AG04449 (cell line): ENCODE measurements around the gene OTUB2.
"Not testable (repeated sequence)": the region's sequence is repeated elsewhere in the genome, so short reads cannot be mapped to it uniquely, and the experiment has no call there.

Experiments
- CTCF ChIA-PET: fragments of 350-600 bp; formaldehyde crosslinking; extraction: SDS; loops from one replicate; lab custom pipeline; 2021; ENCODE audit warnings: antibody characterized with exemption; lab: Yijun Ruan, JAX
- POLR2A ChIA-PET: fragments of 400-600, 350-600 bp; formaldehyde crosslinking; extraction: SDS; loops from one replicate; lab custom pipeline; 2020; ENCODE audit warnings: antibody characterized with exemption, inconsistent platforms; lab: Yijun Ruan, JAX
- DNase-seq: peaks from one replicate; pipeline ENCODE4 v3.0.0-alpha.2; 2010; ENCODE audit warnings: low read depth, low spot score
- H3K4me3 ChIP-seq: 2 replicates; pipeline ENCODE4 v1.5.1; 2011; ENCODE audit warnings: low read depth, mild to moderate bottlenecking, control low read depth, low read length
- TF ChIP-seq, protein P1 (sequence below): IDR thresholded peaks from one replicate; pipeline ENCODE4 v1.5.1; 2011; ENCODE audit warnings: mild to moderate bottlenecking, moderate library complexity, low read length, control low read depth, inconsistent platforms; ENCODE audit not compliant: insufficient read depth; ENCODE audit errors: missing control alignments

The OTUB2 gene

DNA sequence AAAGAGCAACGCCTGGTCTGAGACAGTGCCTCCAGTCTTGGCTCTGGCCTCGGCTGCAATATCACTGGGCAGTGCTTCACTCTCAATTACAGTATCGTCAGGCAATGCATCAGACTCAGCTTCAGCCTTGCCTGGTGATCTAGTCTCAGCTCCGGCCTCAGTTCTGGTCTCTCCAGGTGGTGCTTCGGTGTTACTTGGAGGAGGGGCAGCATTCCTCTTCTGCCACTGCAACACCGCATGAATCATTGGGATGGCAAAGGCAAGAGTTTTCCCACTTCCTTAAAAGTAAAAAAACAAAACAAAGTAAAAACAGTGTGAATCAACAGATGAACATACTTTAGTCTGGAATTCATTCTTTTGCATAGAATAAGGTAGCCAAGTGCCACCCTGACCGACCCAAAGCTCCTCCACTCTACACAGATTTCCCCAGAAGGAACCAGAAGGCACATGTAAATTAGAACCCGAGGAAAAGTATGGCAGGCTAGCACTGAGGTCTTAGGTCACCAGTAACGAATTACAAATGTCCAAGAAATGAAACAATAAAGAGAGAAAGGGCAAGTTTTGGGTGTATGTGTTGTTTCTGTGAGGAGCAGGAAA is 36.3 kb downstream of the OTUB2 start:
- POLR2A ChIA-PET: interaction anchor here (0.6 kb wide), 1 partner anchor 97 kb away, joined by 3 read pairs; no protein-coding TSS in a partner anchor
- H3K4me3 ChIP-seq: no peak overlapping the region
- CTCF ChIA-PET: interaction anchor here (1.0 to 13.7 kb wide), 5 partner anchors 10 to 76 kb away, joined by 3 to 82 read pairs (median 42); partner anchors contain the start of gene IFI27L2

DNA sequence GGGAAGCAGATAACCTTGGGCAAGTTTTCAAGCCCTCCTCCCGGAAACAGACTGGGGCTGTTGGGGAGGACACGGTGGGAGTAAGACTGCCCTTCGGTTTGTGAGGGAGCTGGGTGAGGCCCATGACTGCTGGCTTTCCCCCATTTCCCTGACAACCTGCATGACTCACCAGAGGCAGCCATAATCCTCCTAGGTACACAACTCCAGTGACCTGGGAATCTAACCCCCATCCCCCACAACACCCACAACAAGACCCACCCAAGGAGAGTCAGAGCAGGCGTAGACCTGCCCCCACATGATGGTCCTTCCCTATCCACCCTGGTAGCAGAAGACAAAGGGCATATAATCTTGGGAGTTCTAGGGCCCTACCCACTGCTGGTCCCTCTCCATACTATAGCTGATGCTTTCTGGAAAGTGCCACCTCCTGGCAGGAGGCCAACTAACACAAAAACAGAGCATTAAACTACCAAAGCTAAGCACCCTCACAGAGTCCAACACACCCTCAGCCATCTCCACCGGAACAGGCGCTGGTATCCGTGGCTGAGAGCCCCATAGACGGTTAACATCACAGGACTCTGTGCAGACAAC is 40.0 kb downstream of the OTUB2 start:
- H3K4me3 ChIP-seq: no peak overlapping the region
- POLR2A ChIA-PET: interaction anchor here (2.3 kb wide), 1 partner anchor 15 kb away, joined by 6 read pairs; the partner anchor contains the start of genes DDX24 and IFI27L1
- TF ChIP-seq, protein P1, sequence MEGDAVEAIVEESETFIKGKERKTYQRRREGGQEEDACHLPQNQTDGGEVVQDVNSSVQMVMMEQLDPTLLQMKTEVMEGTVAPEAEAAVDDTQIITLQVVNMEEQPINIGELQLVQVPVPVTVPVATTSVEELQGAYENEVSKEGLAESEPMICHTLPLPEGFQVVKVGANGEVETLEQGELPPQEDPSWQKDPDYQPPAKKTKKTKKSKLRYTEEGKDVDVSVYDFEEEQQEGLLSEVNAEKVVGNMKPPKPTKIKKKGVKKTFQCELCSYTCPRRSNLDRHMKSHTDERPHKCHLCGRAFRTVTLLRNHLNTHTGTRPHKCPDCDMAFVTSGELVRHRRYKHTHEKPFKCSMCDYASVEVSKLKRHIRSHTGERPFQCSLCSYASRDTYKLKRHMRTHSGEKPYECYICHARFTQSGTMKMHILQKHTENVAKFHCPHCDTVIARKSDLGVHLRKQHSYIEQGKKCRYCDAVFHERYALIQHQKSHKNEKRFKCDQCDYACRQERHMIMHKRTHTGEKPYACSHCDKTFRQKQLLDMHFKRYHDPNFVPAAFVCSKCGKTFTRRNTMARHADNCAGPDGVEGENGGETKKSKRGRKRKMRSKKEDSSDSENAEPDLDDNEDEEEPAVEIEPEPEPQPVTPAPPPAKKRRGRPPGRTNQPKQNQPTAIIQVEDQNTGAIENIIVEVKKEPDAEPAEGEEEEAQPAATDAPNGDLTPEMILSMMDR: no peak
- CTCF ChIA-PET: interaction anchor here (1.0 to 13.7 kb wide), 7 partner anchors 9 to 75 kb away, joined by 3 to 82 read pairs (median 6); partner anchors contain the start of genes DDX24, IFI27L1 and IFI27L2
- DNase-seq: no peak

More for the DNA sequence above, 36.3 kb downstream of the OTUB2 start:
- TF ChIP-seq, protein P1: no peak
- DNase-seq: peak; percentile 34

DNA sequence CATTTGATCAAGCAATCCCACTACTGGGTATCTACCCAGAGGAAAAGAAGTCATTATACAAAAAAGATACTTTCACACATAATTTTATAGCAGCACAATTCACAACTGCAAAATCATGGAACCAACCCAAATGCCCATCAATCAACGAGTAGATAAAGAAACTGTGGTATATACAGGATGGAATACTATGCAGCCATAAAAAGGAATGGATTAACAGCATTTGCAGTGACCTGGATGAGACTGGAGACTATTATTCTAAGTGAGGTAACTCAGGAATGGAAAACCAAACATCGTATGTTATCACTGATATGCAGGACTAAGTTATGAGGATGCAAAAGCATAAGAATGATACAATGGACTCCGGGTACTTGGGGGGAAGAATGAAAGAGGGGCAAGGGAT is 45.9 kb downstream of the OTUB2 start:
- POLR2A ChIA-PET, CTCF ChIA-PET, DNase-seq, H3K4me3 ChIP-seq: not testable (repeated sequence)

DNA sequence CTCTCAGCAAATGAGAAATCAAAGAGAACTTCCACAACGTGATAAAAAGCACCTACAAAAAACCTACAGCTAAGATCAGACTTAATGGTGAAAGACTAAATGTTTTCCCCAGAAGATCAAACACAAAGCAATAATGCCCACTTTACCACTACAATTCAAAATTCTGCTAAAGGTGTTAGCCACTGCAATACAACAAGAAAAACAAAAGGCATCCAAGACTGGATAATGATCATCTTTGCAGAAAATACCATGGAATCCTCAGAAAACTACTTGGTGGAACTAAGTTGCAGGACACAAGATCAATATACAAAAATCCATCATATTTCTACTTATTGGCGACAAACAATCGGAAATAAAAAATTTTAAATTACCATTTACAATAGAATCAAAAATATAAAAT is 48.4 kb downstream of the OTUB2 start:
- DNase-seq: no peak
- no peak overlapping the region for H3K4me3 ChIP-seq
- CTCF ChIA-PET: interaction anchor here (0.5 to 1.6 kb wide), 5 partner anchors 13 to 63 kb away, joined by 3 to 4 read pairs (median 4); partner anchors contain the start of gene IFI27L2
- TF ChIP-seq, protein P1: no peak
- POLR2A ChIA-PET: no interaction called here

DNA sequence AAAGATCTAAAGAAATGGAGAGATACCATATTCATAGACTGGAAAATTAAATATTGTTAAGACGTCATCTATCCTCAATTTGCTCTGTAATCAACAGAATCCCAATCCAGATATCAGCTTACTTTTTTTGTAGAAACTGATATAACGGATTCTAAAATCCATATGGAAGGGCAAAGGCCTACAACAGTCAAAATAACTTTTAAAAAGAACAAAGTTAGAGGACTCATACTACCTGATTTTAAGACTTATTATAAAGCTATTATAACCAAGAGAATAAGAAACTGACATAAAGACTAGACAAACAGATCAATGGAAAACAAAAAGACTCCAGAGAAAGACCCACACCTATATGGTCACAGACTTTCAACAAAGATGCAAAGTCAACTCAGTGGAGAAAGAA is 48.9 kb downstream of the OTUB2 start:
- ChIA-PET POLR2A (no interaction called here), CTCF (interaction anchor here (1.0 to 1.6 kb wide), 4 partner anchors 12 to 61 kb away, joined by 3 to 4 read pairs (median 4); partner anchors contain the start of gene IFI27L2)
- no peak for DNase-seq
- TF ChIP-seq, protein P1: no peak
- H3K4me3 ChIP-seq: no peak overlapping the region

DNA sequence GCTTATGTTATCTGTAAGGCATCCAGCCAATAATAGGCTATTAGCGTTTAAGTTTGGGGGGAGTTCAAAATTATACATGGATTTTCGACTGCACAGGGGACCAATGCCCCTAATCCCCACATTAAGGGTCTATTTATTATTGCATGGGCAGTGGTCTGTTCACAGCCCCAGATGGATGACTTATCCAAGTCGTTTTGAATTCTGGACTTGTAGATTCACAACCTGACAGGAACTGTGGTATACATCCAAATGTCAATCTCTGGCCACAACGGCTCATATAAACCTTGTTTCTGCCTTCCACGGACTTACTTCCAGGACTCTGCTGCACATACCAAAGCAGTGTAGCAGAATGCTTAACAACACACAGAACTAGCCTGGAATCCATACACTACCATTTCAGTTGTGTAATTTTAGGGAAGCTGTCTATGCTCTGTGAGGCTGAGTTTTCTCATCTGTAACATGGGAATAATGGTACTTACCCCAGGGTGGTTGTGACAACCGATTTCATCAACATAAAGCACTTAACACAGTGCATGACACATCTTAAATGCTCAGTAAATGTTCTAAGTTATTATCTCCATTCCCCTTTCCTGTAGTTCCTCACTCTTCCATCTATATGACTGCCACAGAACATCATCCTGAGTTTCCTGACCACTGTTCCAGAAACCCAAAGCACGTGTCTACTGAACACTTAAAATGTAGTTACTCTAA is 51.1 kb downstream of the OTUB2 start:
- CTCF ChIA-PET: interaction anchor here (1.0 kb wide), 1 partner anchor 41 kb away, joined by 3 read pairs; no protein-coding TSS in a partner anchor
- no peak overlapping the region for H3K4me3 ChIP-seq
- DNase-seq: no peak
- POLR2A ChIA-PET: no interaction called here
- TF ChIP-seq, protein P1: no peak
